IMR-90 (cell line): ENCODE data around the gene TEX261. TPM values are rescaled to one million over a fixed set of nuclear protein-coding genes. Genes with fewer than 3 reads are reported as not detected.
A peak's percentile ranks its signal among the peaks of the same experiment; 100 is the strongest.

ENCODE experiments used
- ATAC-seq: fragments of 200-7000 bp; cut with Tn5 transposase; 2 replicates; pipeline ENCODE4 v1.9.1; 2020; ENCODE audit warnings: low read depth, mild to moderate bottlenecking, moderate library complexity
- BruUV-seq: library from RNA; stranded (reverse); fragments of 400-500 nt; replicated peaks from 2 replicates; lab custom pipeline; 2021; lab: Mats Ljungman, UMichigan
- CTCF ChIA-PET: fragments of 300-600 bp; formaldehyde crosslinking; extraction: SDS; loops from one replicate; lab custom pipeline; 2021; ENCODE audit warnings: antibody characterized with exemption; lab: Yijun Ruan, JAX
- POLR2A ChIA-PET: fragments of 300-600 bp; sonication (Branson Sonifier 250); formaldehyde crosslinking; loops from one replicate; lab custom pipeline; 2022; ENCODE audit warnings: antibody characterized with exemption; ENCODE audit not compliant: unreplicated experiment; lab: Charles Lee
- DNase-seq: peaks from one replicate; pipeline ENCODE4 v3.0.0; 2013
- H2AFZ ChIP-seq: replicated peaks from 2 replicates; pipeline ENCODE3; 2013; ENCODE audit warnings: low read length, mild to moderate bottlenecking; ENCODE audit not compliant: poor library complexity
- H2AK5ac ChIP-seq: 2 replicates; pipeline ENCODE4 v1.6.1; 2013; ENCODE audit warnings: low read depth, low read length, inconsistent platforms
- H2AK9ac ChIP-seq: replicated peaks from 2 replicates; pipeline ENCODE3; 2013; ENCODE audit warnings: mild to moderate bottlenecking, low read depth, low read length, moderate library complexity; ENCODE audit not compliant: poor library complexity
- H2BK120ac ChIP-seq: 2 replicates; pipeline ENCODE4 v1.6.1; 2013; ENCODE audit warnings: low read depth, low read length, inconsistent platforms
- H2BK15ac ChIP-seq: 3 replicates; pipeline ENCODE4 v1.6.1; 2013; ENCODE audit warnings: low read depth, low read length, inconsistent platforms
- H2BK20ac ChIP-seq: 2 replicates; pipeline ENCODE4 v1.6.1; 2013; ENCODE audit warnings: low read depth, mild to moderate bottlenecking, inconsistent platforms, low read length, moderate library complexity
- H2BK5ac ChIP-seq: 2 replicates; pipeline ENCODE4 v1.6.1; 2013; ENCODE audit warnings: mild to moderate bottlenecking, low read depth, low read length, inconsistent platforms; ENCODE audit not compliant: poor library complexity, severe bottlenecking
- H3K14ac ChIP-seq: replicated peaks from 2 replicates; pipeline ENCODE4 v1.6.1; 2013; ENCODE audit warnings: low read depth, low read length, inconsistent platforms
- H3K18ac ChIP-seq: 2 replicates; pipeline ENCODE4 v1.6.1; 2013; ENCODE audit warnings: low read depth, low read length, control low read depth
- H3K23ac ChIP-seq: 2 replicates; pipeline ENCODE4 v1.6.1; 2013; ENCODE audit warnings: low read depth, low read length, inconsistent platforms
- H3K27ac ChIP-seq: 2 replicates; pipeline ENCODE4 v1.5.1; 2013; ENCODE audit warnings: mild to moderate bottlenecking, control low read depth, low read length; ENCODE audit not compliant: insufficient read depth
- H3K27me3 ChIP-seq: 2 replicates; pipeline ENCODE4 v1.6.1; 2013; ENCODE audit warnings: low read length; ENCODE audit not compliant: control insufficient read depth, insufficient read depth
- H3K36me3 ChIP-seq: 2 replicates; pipeline ENCODE4 v1.6.1; 2013; ENCODE audit warnings: low read length, mixed read lengths; ENCODE audit not compliant: control insufficient read depth, insufficient read depth
- H3K4ac ChIP-seq: 2 replicates; pipeline ENCODE4 v1.6.1; 2013; ENCODE audit warnings: low read depth, low read length, inconsistent platforms
- H3K4me1 ChIP-seq: 2 replicates; pipeline ENCODE4 v1.6.1; 2013; ENCODE audit warnings: low read length, mixed read lengths; ENCODE audit not compliant: control insufficient read depth, insufficient read depth
- H3K4me2 ChIP-seq: 2 replicates; pipeline ENCODE4 v1.6.1; 2013; ENCODE audit warnings: low read depth, mild to moderate bottlenecking, control low read depth, low read length, moderate library complexity
- H3K4me3 ChIP-seq: 2 replicates; pipeline ENCODE4 v1.5.1; 2013; ENCODE audit warnings: low read depth, mild to moderate bottlenecking, control low read depth, low read length, moderate library complexity; ENCODE audit not compliant: insufficient read depth
- H3K56ac ChIP-seq: 2 replicates; pipeline ENCODE4 v1.6.1; 2013; ENCODE audit warnings: low read length, inconsistent platforms; ENCODE audit not compliant: insufficient read depth; ENCODE audit errors: extremely low read depth
- H3K79me1 ChIP-seq, 2 experiments: 2 replicates each; pipeline ENCODE4 v1.6.1; 2013; ENCODE audit warnings: low read length in 2 of 2, inconsistent platforms in 1 of 2, low read depth in 1 of 2
- H3K9ac ChIP-seq: 2 replicates; pipeline ENCODE4 v1.6.1; 2013; ENCODE audit warnings: low read depth, low read length, control low read depth
- H3K9me1 ChIP-seq: 2 replicates; pipeline ENCODE4 v1.6.1; 2013; ENCODE audit warnings: low read length, inconsistent platforms; ENCODE audit not compliant: insufficient read depth
- H3K9me3 ChIP-seq: 2 replicates; pipeline ENCODE4 v1.6.1; 2013; ENCODE audit warnings: low read length; ENCODE audit not compliant: control insufficient read depth, insufficient read depth
- H4K20me1 ChIP-seq: 2 replicates; pipeline ENCODE4 v1.6.1; 2013; ENCODE audit warnings: low read length, inconsistent platforms; ENCODE audit not compliant: insufficient read depth
- H4K5ac ChIP-seq: 2 replicates; pipeline ENCODE4 v1.6.1; 2013; ENCODE audit warnings: mild to moderate bottlenecking, low read depth, low read length, control low read depth
- H4K8ac ChIP-seq, 2 experiments: 2 replicates each; pipeline ENCODE4 v1.6.1; 2013; ENCODE audit warnings: low read depth in 2 of 2, low read length in 2 of 2, control low read depth in 1 of 2, inconsistent platforms in 1 of 2
- H4K91ac ChIP-seq: 2 replicates; pipeline ENCODE4 v1.6.1; 2013; ENCODE audit warnings: low read depth, low read length, inconsistent platforms; ENCODE audit not compliant: insufficient read depth
- MAFK ChIP-seq: IDR thresholded peaks from 2 replicates; pipeline ENCODE4 v1.6.1; 2012; ENCODE audit warnings: low read depth, low read length, improper control_type of control experiment
- MAZ ChIP-seq: IDR thresholded peaks from 2 replicates; pipeline ENCODE4 v1.6.1; 2012; ENCODE audit warnings: low read depth, mild to moderate bottlenecking, low read length, improper control_type of control experiment, moderate library complexity, borderline replicate concordance
- WGBS, 2 experiments: methylation state at CpG; one replicate each; pipeline versions ENCODE4 v1.1.5 to v1.1.7; 2013; ENCODE audit warnings: missing lambda C conversion rate in 2 of 2; ENCODE audit not compliant: insufficient read length in 1 of 2; ENCODE audit errors: extremely low coverage in 2 of 2; 5-methylcytosine and 5-hydroxymethylcytosine counted together
- dilution Hi-C: fragments of 300-500 bp; cut with HindIII; formaldehyde crosslinking; loops from one replicate; pipeline ENCODE4 v1.14.3; 2018; ENCODE audit warnings: low sequenced_read_pairs; ENCODE audit not compliant: unreplicated experiment
- in situ Hi-C: fragments of 300-500 bp; cut with MboI; formaldehyde crosslinking; loops from 3 replicates; pipeline ENCODE4 v1.14.3; 2019; ENCODE audit warnings: low sequenced_read_pairs, inconsistent platforms, mixed read lengths
- intact Hi-C: fragments of 100-400 bp; cut with micrococcal nuclease; formaldehyde crosslinking; loops from 2 replicates; pipeline ENCODE4 v1.10.0; 2022
- polyA plus RNA-seq, 3 experiments: library from polyadenylated mRNA; depleted of rRNA; stranded (reverse); fragments of >200 nt; gene quantifications; 2 replicates each; pipeline ENCODE4 v1.2.3, GENCODE V29; 2012; ENCODE audit warnings: low replicate concordance in 1 of 3
- total RNA-seq: library from RNA; depleted of rRNA; stranded (reverse); fragments of >200 nt; gene quantifications from 2 replicates; pipeline ENCODE4 v1.2.3, GENCODE V29; 2012
- TF ChIP-seq, protein P1 (sequence below): fragments of 150-350 bp; IDR thresholded peaks from 2 replicates; pipeline ENCODE4 v1.6.1; 2017; ENCODE audit warnings: mild to moderate bottlenecking, antibody characterized with exemption, low read length, low read depth

Gene TEX261
- total and polyA plus RNA-seq, 2 of the 4 experiments (the other 2 are of a cell fraction) = 26.3 to 69.8 TPM

DNA sequence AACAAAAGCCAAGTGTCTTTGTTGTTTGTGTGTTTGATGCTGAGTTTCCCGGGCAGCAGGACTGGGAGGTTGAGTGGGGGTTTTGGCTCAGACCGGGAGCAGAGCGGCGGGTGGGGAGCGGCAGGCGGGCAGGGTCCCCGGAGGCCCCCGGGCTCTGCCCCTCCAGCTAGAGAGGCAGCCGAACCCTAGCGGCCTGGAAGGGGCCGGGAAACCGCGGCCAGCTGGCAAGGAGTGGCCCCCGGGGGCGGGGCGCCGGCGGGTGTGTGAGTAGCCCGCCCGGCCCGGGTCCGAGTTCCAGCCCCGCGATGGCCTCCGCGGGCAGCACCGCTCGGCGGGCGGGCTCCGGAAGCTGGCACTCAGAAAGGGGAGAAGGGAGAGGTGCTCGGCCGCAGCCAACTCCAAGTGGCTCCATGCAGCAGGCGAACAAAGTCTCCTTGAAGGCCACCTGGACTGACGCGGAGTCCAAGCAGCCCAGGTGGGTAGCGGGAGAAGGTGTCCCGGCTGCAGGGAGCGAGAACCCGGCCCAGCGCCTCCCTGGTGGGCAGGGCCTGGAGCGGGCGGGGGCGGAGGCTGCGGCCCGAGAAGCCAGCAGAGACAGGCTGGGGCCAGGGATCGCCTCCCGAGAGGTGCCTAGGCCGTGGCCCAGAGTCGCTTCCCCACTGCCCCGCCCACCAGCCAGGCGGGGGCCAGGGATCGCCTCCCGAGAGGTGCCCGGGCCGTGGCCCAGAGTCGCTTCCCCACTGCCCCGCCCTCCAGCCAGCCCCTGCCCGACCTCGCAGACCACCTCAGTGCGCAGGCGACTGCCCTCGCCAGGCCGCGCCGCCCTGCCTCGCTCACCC, 16.1 kb downstream of the TEX261 start, which contains the start of gene ANKRD53:
Gene ANKRD53 (plus strand): TSS at position 290 of the 839 bp plus-strand sequence. CDS start 16 bp downstream, at position 306.
- CTCF ChIA-PET = interaction anchor here (0.8 to 1.1 kb wide), 3 partner anchors 13 to 30 kb away, joined by 3 to 5 read pairs (median 3); no protein-coding TSS in a partner anchor
- Histone ChIP-seq H2AFZ (peak within 1 kb of the TSS; percentile 97), H4K5ac (peak within 1 kb of the TSS; percentile 94), H3K79me1 (no peaks in the 10 kb centered on the region), H3K27me3 (no peaks in the 10 kb centered on the region), H3K14ac (0 out of 2 replicates have a peak within 1 kb of the TSS, but pooled peaks have one; percentile 71), H3K4me1 (peaks cover 5% of the 10 kb centered on the region; the same call in 1 of the 2 replicates), H2BK20ac (no peak within 1 kb of the TSS), H3K4me2 (peak within 1 kb of the TSS; percentile 95), H2BK15ac (no peak within 1 kb of the TSS), H2BK120ac (peak within 1 kb of the TSS; percentile 75), H2AK9ac (peak within 1 kb of the TSS; percentile 75), H3K4me3 (peak within 1 kb of the TSS; percentile 70), H3K18ac (peak within 1 kb of the TSS; percentile 83; the same call in 1 of the 2 replicates), H3K9me1 (peaks cover 12% of the 10 kb centered on the region), H3K56ac (no peak within 1 kb of the TSS; the same call in 1 of the 2 replicates), H2BK5ac (no peak within 1 kb of the TSS), H4K8ac (peak within 1 kb of the TSS; percentile 59 to 88; a peak in 3 of 4 replicates), H3K36me3 (no peaks in the 10 kb centered on the region; the same call in 1 of the 2 replicates), H4K20me1 (no peaks in the 10 kb centered on the region), H3K9me3 (no peaks in the 10 kb centered on the region), H3K27ac (peak within 1 kb of the TSS; percentile 48), H3K9ac (peak within 1 kb of the TSS; percentile 74), H3K4ac (peak within 1 kb of the TSS; percentile 82), H3K23ac (peak within 1 kb of the TSS; percentile 88), H2AK5ac (peak within 1 kb of the TSS; percentile 20; the same call in 1 of the 2 replicates), H4K91ac (peak within 1 kb of the TSS; percentile 46)
- in situ Hi-C loops = no loop called here
- dilution Hi-C loops = no loop called here
- POLR2A ChIA-PET = no interaction called here
- WGBS, 2 experiments = 3% methylated on average over 22 of the region's 67 CpGs; no CpG with 5 or more reads in 1 of the 2 experiments
- no TSS peak for BruUV-seq
- DNase-seq = no peak
- TF ChIP-seq, protein P1, sequence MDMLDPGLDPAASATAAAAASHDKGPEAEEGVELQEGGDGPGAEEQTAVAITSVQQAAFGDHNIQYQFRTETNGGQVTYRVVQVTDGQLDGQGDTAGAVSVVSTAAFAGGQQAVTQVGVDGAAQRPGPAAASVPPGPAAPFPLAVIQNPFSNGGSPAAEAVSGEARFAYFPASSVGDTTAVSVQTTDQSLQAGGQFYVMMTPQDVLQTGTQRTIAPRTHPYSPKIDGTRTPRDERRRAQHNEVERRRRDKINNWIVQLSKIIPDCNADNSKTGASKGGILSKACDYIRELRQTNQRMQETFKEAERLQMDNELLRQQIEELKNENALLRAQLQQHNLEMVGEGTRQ = no peak
- TF ChIP-seq MAFK = no peak
- TF ChIP-seq MAZ = peak; percentile 34; the same call in 1 of the 2 replicates
- peak; percentile 68 for ATAC-seq
- intact Hi-C loops = loop anchor here (5.0 kb wide), 1 partner anchor 89 kb away; the partner anchor contains the start of gene NAGK
